ENCODE data around the gene SRGAP1. TPM values are rescaled to one million over a fixed set of nuclear protein-coding genes. Genes with fewer than 3 reads are reported as not detected.

SRGAP1 gene
- total and polyA plus RNA-seq, 2 of the 8 experiments (the other 6 are each of a cell fraction or from before 2014, with no cell fraction given) = 3.2 to 7.3 TPM

DNA sequence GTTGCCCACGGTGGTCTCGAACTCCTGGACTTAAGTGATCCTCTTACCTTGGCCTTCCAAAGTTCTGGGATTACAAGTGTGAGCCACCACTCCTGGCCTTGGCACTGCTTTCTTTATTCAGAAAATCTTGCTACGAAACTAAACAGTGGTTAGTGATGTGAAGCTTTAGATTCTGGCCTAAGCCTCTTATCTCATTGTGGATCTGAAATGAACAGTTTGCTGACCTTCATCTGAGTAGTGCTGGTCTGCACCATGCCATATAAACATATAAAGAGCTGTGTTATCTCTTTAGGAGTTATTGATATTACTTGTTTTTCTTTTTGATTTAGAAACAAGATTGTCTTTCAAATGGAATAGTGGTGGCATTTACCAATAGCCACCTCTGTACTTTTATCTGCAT, 22.6 kb downstream of the SRGAP1 start:
- DNase-seq (ENCODE audit: low read depth in 1 of 2, low spot score in 2 of 2) = no peak
- no peak overlapping the region for H3K23ac ChIP-seq (ENCODE audit: insufficient read length)
- H4K91ac ChIP-seq (replicated peaks; ENCODE audit: insufficient read length, low read length) = no peak overlapping the region
- no peak overlapping the region for H3K56ac ChIP-seq (replicated peaks; ENCODE audit: insufficient read length, low read depth, low read length)
- peaks cover 1 to 19% (median 17%) of the 10 kb centered on the region in 4 experiments; a peak in 6 of 7 replicates for H3K4me1 ChIP-seq (replicated peaks in 1 of 4; ENCODE audit: control insufficient read depth in 3 of 4, insufficient read depth in 4 of 4, low read length in 3 of 4)
- no peak overlapping the region for H4K5ac ChIP-seq (ENCODE audit: insufficient read length, low read depth, low read length)
- H2AK5ac ChIP-seq (ENCODE audit: low read depth, low read length) = no peak overlapping the region
- no peak overlapping the region for H3K27ac ChIP-seq (ENCODE audit: low read depth, low read length)
- H3K18ac ChIP-seq (ENCODE audit: extremely low read depth, low read length) = no peak overlapping the region
- H3K79me1 ChIP-seq (ENCODE audit: low read depth, low read length) = no peaks in the 10 kb centered on the region
- no peak overlapping the region for H2BK5ac ChIP-seq (ENCODE audit: low read depth, low read length)
- no peak overlapping the region for H3K4ac ChIP-seq (replicated peaks; ENCODE audit: insufficient read length, low read depth, low read length)
- POLR2A ChIA-PET (ENCODE audit: partially characterized antibody) = no interaction called here
- no peak overlapping the region for H3K4me3 ChIP-seq (ENCODE audit: extremely low read depth in 1 of 4, insufficient read depth in 2 of 4, low read depth in 3 of 4, low read length in 4 of 4)
- no peaks in the 10 kb centered on the region for H4K20me1 ChIP-seq (replicated peaks in 1 of 2; ENCODE audit: control insufficient read depth in 1 of 2, insufficient read depth in 2 of 2, low read length in 2 of 2)
- H3K4me2 ChIP-seq (ENCODE audit: insufficient read depth in 1 of 2, low read depth in 2 of 2, low read length in 2 of 2) = no peak overlapping the region
- H2BK15ac ChIP-seq (ENCODE audit: low read length) = no peak overlapping the region
- H2AFZ ChIP-seq (ENCODE audit: low read length) = no peak overlapping the region
- no peak overlapping the region for H2BK12ac ChIP-seq (ENCODE audit: low read depth, low read length)
- no peak overlapping the region for H4K8ac ChIP-seq (ENCODE audit: extremely low read depth, insufficient read depth, low read length)
- no peaks in the 10 kb centered on the region for H3K23me2 ChIP-seq (ENCODE audit: low read depth, low read length)
- H3K14ac ChIP-seq (ENCODE audit: insufficient read length) = no peak overlapping the region
- TF ChIP-seq EP300 (IDR thresholded peaks at IDR 0.05; ENCODE audit: borderline replicate concordance in 1 of 2, low read depth in 2 of 2, low read length in 2 of 2) (no peak), JUN (IDR thresholded peaks at IDR 0.05; ENCODE audit: low read depth, low read length) (no peak), SIN3A (conservative IDR thresholded peaks at IDR 0.05 in 1 of 2, IDR thresholded peaks at IDR 0.05 in 1 of 2; ENCODE audit: low read depth in 1 of 2, low read length in 2 of 2) (no peak), MAFK (IDR thresholded peaks at IDR 0.05; ENCODE audit: low read depth, low read length) (no peak)
- H3K79me2 ChIP-seq (ENCODE audit: control insufficient read depth in 1 of 2, insufficient read depth in 2 of 2, low read length in 2 of 2) = no peaks in the 10 kb centered on the region; a peak in 1 of 4 replicates
- CTCF ChIA-PET (ENCODE audit: partially characterized antibody) = interaction anchor here (0.6 to 1.4 kb wide), 3 partner anchors 41 to 116 kb away, joined by 3 read pairs; no protein-coding TSS in a partner anchor
- no peaks in the 10 kb centered on the region for H3K36me3 ChIP-seq (ENCODE audit: control insufficient read depth in 2 of 4, insufficient read depth in 4 of 4, low read length in 3 of 4)
- WGBS, 2 experiments (ENCODE audit: extremely low coverage in 1 of 2, insufficient coverage in 1 of 2, insufficient read length in 1 of 2, insufficient replicate concordance in 2 of 2, low coverage in 1 of 2, low lambda C conversion rate in 2 of 2, missing lambda C conversion rate in 1 of 2) = 89% methylated on average over 3 of the region's 3 CpGs; no CpG with 5 or more reads in 1 of the 2 experiments
- H2BK20ac ChIP-seq (ENCODE audit: low read length) = no peak overlapping the region
- no peak for FAIRE-seq
- no peaks in the 10 kb centered on the region for H3K27me3 ChIP-seq (replicated peaks in 1 of 4; ENCODE audit: control insufficient read depth in 3 of 4, extremely low read depth in 1 of 4, insufficient read depth in 3 of 4, low read length in 3 of 4)
- no peak overlapping the region for H2BK120ac ChIP-seq (replicated peaks; ENCODE audit: low read depth, low read length)
- H3K9ac ChIP-seq (replicated peaks in 1 of 4; ENCODE audit: extremely low read depth in 1 of 4, low read depth in 3 of 4, low read length in 3 of 4) = no peak overlapping the region
- no peaks in the 10 kb centered on the region for H3K9me3 ChIP-seq (ENCODE audit: insufficient read depth in 2 of 2, low read depth in 1 of 2, low read length in 1 of 2)
